GM18520 (cell line): ENCODE measurements around the gene PTTG1.

Experiments used
- ATAC-seq: cut with Tn5 transposase; IDR thresholded peaks from one replicate; pipeline ENCODE4 v1.9.1; 2021; ENCODE audit not compliant: unreplicated experiment

Gene PTTG1

DNA sequence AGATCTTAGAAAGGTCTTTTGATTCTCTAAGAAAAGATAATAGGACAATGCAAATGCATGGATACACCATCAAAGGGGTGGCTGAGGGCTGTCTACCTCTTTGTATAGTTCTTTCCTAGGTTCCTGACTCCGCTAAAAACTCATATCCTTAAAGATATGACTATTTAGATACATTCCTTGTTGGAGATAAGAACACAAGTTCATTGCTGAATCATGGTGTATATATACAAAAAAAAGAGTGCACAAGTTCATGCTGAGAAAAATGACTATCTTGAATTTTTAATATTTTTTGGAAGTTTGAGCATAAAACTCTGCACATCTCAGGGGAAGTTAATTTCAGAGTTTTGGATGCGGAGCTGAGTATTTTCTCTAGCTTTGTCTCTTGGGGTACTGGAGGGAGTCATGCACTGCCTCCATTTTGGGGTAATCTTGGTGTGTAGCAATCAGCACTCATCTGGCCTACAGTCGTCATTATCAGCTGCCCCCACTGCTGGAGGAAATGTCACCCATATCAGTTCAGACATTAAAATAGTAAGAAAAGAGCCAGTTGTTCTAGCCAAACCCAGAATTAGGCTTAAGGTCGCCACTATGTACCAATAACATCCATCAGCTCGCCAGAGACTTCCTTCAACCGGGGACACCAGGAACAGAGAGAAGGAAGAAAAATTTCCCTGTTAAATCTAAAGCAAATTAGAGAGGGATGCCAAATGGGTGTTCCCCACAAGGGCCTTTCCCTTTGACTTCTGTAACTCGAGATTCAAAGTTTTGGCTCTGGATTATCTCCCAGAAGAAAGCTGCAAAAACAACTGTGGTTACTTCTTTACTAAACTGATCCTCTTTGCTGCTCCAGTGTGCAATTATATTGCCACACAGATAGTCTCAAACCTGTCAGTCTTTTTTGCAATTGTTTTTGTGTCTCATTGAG, 49.0 kb downstream of the PTTG1 start:
- no peak for ATAC-seq

- ATAC-seq = no peak
Observed at GRCh38 chr5:160471761-160472160, 50.1 kb downstream of the PTTG1 start.

DNA sequence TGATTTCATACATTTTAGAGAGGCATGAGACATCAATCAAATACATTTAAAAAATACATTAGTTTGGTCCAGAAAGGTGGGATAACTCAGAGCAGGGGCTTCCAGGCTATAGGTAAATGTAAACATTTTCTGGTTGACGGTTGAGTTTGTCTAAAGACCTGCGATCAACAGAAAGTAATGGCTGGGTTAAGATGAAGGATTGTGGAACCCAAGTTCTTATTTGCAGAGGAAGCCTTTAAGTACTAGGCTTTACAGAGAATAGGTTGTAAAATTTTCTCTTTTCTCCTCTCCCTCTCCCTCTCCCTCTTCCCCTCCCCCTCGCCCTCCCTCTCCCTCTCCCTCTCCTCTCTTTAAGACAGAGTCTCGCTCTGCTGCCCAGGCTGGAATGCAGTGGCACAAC, 50.8 kb downstream of the PTTG1 start:
- no peak for ATAC-seq

GRCh38 chr5:160473681-160474080, 52.0 kb downstream of the PTTG1 start:
- ATAC-seq = no peak

DNA sequence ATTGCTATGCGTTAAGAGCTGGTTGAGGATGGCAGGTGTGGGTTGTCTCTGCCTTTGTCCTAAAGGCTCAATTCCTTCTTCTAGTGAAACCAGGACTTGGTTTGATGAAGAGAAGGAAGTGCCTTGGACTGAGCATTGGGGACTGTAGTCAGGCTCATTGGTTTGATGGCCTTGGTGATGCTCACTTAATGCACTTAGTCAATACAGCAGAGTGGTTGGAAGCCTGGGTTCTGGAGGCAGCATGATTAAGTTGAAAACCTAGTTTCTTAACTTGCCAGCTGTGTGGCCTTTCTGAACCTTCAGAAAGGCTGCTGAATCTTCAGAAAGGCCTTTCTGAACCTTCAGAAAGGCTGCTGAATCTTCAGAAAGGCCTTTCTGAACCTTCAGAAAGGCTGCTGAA, 52.4 kb downstream of the PTTG1 start:
- no peak for ATAC-seq

- no peak for ATAC-seq
Observed at GRCh38 chr5:160475864-160476438, 54.3 kb downstream of the PTTG1 start.

DNA sequence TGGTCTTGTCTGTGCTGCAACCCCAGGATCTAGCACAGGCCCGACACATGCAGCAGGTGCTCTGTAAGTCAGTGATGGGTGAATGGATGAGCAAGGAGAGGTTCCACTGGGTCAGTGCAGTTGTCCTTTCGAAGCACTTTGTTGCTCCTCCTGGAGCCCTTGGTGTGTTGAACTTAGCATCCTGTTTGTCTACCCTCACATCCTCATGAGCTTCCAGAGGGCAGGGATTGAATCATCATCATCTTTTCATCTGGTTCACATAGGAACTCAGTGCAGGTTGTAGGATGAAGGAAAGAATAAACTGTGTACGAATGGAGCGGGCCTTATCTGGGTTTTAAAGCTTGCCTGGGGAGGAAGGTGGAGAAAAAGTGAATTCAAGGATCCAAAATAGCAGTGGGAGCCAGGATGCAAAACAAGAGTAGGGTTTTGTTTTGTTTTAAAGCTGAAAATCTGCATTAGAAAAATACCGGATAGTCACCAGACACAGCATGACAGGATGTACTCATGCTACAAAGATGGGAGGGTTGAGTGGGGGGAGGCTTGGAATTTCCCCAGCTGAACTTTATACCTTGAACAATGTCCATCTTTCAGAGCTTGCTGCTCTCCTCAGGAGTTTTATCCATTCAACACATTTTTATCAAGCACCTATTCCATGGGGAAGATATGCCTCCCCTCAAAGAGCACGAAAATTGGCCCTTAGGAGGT, 55.8 kb downstream of the PTTG1 start:
- no peak for ATAC-seq

DNA sequence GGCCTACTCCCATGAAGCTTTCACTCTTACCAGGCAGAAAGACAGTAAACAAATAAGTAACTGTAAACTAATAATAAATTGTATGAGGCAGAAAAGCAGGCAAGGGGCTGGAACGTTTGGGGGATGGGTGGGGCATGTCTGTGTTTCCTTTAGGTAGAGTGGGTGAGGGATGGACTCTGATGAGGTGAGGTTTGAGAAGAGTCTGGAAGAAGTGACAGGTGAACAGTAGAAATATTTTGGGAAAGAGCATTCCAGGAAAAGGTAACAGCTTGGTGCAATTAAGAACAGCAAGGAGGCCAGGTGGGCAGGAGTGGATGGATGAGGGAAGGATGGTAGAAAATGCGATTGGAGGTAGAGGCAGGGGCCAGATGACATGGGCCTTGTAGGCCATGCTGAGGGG, 56.5 kb downstream of the PTTG1 start:
- no peak for ATAC-seq
